ENCODE results near the gene DQX1.

- TF ChIP-seq CTCF (IDR thresholded peaks at IDR 0.05; ENCODE audit: low read depth, low read length, missing input control), result no peak
- TF ChIP-seq, protein P1, sequence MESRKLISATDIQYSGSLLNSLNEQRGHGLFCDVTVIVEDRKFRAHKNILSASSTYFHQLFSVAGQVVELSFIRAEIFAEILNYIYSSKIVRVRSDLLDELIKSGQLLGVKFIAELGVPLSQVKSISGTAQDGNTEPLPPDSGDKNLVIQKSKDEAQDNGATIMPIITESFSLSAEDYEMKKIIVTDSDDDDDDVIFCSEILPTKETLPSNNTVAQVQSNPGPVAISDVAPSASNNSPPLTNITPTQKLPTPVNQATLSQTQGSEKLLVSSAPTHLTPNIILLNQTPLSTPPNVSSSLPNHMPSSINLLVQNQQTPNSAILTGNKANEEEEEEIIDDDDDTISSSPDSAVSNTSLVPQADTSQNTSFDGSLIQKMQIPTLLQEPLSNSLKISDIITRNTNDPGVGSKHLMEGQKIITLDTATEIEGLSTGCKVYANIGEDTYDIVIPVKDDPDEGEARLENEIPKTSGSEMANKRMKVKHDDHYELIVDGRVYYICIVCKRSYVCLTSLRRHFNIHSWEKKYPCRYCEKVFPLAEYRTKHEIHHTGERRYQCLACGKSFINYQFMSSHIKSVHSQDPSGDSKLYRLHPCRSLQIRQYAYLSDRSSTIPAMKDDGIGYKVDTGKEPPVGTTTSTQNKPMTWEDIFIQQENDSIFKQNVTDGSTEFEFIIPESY (IDR thresholded peaks at IDR 0.05), result no peak
- TF ChIP-seq, protein P2, sequence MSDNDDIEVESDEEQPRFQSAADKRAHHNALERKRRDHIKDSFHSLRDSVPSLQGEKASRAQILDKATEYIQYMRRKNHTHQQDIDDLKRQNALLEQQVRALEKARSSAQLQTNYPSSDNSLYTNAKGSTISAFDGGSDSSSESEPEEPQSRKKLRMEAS (IDR thresholded peaks at IDR 0.05), result no peak
- no peak for TF ChIP-seq EGR1 (IDR thresholded peaks at IDR 0.05; ENCODE audit: low read depth in 2 of 2)
- TF ChIP-seq RAD21 (IDR thresholded peaks at IDR 0.05), result no peak
- no peak for TF ChIP-seq ATF3 (IDR thresholded peaks at IDR 0.05)
- TF ChIP-seq SP1 (IDR thresholded peaks at IDR 0.05), result no peak
- no peak for TF ChIP-seq JUND (IDR thresholded peaks at IDR 0.05)
- no peak for TF ChIP-seq FOXA2 (IDR thresholded peaks at IDR 0.05)
- TF ChIP-seq, protein P3, sequence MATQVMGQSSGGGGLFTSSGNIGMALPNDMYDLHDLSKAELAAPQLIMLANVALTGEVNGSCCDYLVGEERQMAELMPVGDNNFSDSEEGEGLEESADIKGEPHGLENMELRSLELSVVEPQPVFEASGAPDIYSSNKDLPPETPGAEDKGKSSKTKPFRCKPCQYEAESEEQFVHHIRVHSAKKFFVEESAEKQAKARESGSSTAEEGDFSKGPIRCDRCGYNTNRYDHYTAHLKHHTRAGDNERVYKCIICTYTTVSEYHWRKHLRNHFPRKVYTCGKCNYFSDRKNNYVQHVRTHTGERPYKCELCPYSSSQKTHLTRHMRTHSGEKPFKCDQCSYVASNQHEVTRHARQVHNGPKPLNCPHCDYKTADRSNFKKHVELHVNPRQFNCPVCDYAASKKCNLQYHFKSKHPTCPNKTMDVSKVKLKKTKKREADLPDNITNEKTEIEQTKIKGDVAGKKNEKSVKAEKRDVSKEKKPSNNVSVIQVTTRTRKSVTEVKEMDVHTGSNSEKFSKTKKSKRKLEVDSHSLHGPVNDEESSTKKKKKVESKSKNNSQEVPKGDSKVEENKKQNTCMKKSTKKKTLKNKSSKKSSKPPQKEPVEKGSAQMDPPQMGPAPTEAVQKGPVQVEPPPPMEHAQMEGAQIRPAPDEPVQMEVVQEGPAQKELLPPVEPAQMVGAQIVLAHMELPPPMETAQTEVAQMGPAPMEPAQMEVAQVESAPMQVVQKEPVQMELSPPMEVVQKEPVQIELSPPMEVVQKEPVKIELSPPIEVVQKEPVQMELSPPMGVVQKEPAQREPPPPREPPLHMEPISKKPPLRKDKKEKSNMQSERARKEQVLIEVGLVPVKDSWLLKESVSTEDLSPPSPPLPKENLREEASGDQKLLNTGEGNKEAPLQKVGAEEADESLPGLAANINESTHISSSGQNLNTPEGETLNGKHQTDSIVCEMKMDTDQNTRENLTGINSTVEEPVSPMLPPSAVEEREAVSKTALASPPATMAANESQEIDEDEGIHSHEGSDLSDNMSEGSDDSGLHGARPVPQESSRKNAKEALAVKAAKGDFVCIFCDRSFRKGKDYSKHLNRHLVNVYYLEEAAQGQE (IDR thresholded peaks at IDR 0.05), result no peak
- TF ChIP-seq TAF1 (conservative IDR thresholded peaks at IDR 0.05), result no peak
These were observed 5.6 kb upstream of the DQX1 start for GRCh38 chr2:74531666-74532065.

Data from liver (tissue), 3 donors.